HG03095 (cell line): Measurements from ENCODE around the gene RCAN1.
"Not testable (repeated sequence)": the region's sequence is repeated elsewhere in the genome, so short reads cannot be mapped to it uniquely, and the experiment has no call there.

ENCODE experiments used
- ATAC-seq: cut with Tn5 transposase; IDR thresholded peaks from one replicate; pipeline ENCODE4 v1.9.1; 2021; ENCODE audit warnings: moderate library complexity; ENCODE audit not compliant: unreplicated experiment

RCAN1 gene

DNA sequence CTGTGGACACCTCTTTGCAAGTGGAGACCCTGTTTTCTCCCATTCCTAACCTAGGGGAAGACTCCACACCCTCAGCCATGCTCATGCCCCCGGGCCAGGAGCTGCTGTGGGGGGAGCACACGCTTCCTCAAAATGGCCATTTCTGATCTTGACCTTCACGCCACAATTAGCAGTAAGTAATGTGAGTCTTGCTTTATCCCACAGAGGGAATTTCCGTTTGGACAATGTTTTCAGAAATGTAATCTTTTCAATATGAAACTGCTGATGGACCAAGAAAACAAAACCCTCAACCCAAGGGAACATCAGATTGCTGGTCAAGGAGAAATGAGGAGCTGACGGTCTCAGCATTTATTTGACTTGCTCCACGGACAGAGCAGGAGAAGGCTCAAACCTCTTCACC, 94.6 kb downstream of the RCAN1 start:
- ATAC-seq, result no peak

- no peak for ATAC-seq
These were observed 95.2 kb downstream of the RCAN1 start for GRCh38 chr21:34519694-34520093.

DNA sequence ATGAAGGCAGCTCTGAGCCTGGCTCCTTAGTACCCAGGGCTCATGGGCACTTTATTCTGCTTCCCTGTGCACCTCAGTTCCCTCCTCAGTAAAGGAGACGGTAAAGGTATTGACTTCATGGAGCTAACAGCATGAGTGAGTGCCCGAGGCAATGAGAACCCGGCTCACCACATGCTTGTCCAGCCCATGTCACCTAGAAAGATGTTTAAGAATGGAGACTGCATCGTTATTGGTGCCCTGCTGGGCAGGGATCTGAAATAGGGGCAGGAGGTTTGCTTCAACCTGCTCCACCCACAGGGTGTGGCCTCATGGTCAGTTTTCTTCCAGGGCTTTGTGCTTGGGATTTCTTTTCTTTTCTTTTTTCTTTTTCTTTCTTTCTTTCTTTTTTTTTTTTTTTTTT, 95.9 kb downstream of the RCAN1 start:
- ATAC-seq, result no peak

DNA sequence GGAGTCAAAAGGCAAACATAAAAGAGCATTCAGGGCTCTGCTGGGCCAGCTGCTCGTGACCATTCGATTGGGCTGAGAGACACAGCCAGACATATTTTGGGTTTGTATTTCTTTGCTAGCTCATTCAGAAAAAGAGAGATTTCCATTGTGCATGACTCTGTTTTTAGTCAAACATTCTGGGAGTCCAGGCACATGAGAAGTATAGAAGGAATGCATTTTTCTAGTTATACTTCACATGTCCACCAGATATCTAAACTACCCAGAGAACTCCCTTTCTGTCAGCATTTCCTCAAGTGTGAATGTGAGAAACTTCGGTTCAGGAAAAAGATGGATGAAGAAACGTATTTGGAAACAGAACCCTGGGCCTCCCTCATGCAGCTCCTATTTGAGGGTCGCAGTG, 96.6 kb downstream of the RCAN1 start:
- ATAC-seq, result no peak

- no peak for ATAC-seq
These were observed 97.2 kb downstream of the RCAN1 start for GRCh38 chr21:34517491-34518245.

DNA sequence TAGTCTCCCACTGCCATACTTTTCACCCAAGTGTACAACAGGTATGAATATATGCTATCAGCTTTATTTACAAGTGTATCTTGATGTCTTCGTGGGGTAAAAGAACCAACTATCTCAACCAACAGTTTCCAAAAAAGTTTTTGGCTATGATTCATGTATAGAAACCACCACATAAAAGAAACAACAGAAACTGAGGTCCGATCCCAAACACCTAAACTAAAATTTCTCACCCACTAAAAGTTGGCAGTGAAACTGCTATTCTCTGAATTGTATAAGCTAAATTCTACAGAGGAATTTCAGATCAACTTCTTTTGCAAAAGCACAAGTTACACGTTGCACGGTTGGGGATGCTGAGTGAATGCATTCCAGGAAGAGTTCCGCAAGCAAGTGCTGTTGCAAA, 97.9 kb downstream of the RCAN1 start:
- no peak for ATAC-seq

- ATAC-seq, result no peak
These were observed 100.3 kb downstream of the RCAN1 start for GRCh38 chr21:34514576-34515115.

DNA sequence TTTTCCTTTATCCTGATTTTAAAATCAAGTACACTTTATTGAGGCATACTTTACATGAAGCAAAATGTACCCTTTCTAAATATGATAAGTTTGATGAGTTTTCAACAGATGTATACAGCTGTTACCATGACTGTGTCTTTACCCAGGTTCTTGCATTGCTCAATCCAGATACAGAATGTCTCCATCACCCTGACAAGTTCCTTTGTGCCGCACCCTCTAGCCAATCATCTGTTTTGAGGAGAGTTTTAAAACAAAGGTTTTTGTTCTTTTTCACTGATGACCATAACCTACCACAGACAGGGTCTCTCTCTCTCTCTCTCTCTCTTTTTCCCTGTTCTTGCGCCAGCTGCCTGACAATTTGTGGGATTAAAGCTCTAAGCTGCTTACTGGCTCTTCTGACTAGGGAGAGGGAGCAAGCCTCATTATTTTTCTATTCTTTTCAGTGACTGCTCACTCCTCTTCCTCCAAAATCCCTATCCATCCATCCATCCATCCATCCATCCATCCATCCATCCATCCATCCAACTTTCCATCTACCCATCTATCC, 101.7 kb downstream of the RCAN1 start:
- ATAC-seq, result no peak

GRCh38 chr21:34511787-34512455, 103.0 kb downstream of the RCAN1 start, which contains the start of gene KCNE1:
TSS of gene KCNE1 (minus strand) at chr21:34512210. CDS start at chr21:34449634, 62,576 bp downstream.
- no peak for ATAC-seq

- ATAC-seq, result no peak
These were observed 103.7 kb downstream of the RCAN1 start for GRCh38 chr21:34511181-34511580.

DNA sequence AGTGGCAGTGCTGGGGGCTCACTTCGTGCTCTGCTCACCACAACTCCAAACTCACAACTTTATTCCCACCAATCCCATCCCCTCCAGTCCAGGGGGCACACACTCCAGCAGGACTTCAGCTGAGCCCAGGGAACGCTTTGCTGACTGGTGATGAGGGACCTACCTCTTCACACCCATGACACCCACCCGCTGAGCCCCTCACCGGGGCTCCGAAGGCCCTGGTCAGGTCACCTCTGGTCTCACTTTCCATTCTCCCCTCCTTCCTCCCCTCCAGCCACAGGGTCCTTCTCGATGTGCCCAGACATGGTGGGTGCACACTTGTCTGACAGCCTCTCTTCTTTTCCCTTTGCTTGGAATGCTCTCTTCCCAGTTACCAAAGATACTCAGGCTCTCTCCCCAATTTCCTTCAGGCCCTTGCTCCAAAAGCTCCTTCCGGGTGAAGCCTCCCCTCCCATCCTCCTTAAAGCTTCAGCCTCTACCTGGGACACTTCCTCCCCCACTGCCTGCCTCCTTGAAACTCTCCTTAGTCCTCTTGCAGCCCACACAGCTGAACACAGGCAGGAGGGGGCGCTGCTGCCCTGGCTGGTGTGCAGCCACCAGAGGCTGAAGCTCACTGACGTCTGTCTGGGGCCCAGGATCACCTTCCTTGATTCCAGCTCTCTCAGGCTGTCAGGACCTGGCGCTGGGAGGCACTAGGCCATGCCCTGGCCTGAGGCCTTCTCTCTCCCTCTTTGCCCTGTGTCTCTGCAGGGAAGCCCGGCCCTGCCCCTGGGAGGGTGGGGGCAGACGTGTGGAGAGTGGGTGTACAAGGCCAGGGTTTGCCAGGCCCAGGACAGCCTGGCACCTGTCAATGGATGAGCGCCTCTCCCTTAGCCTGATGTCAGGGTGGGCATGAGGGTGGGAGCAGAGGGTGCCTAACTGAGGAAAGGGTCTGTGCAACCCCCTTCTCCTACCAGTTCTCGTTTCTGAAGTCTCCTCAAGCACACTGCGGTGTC, 104.5 kb downstream of the RCAN1 start:
- peak; percentile 58 for ATAC-seq

GRCh38 chr21:34509151-34509550, 105.8 kb downstream of the RCAN1 start:
- ATAC-seq, result no peak

DNA sequence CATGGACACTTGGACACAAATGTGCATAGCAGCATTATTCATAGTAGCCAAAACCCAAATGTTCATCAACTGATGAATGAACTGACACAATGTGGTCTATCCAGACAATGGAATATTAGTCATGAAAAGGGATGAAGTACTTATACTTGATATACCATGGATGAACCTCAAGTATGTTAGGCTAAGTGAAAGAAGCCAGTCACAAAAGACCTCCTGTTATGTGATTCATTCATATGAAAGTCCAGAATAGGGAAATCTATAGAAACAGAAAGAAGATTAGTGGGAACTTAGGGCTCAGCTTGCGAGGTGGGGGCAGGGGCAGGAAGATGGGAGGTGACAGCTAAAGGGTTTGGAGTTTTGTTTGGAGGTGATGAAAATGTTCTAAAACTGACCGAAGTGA, 110.3 kb downstream of the RCAN1 start:
- no peak for ATAC-seq

DNA sequence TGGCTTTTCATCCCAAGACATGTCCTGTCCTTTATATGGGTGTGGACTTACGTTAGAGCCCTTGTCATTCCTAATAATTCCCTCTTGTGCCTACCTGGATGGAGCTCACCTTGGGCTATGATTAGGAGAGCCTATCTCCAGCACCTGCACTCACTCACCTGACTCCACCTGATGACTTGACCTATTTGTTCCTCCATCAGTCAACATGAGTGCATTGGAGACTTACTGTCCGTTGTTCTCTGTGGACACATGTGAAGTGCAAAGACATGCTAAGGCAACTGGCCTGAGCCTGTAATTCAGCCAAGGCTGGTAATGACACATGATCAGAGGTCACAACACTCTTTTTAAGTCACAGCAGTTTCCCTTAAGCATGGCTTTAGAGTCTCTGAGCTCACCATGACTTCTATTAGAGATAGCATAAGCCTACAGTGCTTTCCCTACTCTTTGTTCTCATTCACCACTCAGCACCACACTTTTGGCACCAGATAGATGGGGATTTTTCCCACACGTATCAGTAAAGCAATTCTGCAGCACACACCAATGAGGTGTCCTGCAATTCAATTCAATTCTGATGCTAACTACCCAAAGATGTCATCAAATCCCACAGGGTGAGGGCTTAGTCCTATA, 112.3 kb downstream of the RCAN1 start:
- ATAC-seq, result no peak

DNA sequence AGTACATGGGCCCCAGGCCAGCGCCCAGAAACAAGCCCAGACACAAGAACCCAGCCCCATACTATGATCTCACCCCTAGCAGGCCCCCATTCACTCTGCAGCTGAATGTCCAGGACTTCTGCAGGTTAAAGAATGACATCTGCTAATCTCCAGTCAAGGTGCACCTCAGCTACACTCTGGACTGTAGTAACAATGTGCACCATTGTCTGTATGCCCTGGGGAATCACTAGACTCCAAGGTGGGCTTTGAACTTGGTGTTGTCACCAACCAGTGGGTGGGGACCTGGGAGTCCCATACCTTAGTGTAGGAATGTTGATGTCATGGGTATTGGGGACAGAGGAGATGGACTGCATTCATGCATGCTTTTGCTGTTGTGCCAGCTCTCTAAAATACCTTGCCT, 113.2 kb downstream of the RCAN1 start:
- ATAC-seq, result no peak

GRCh38 chr21:34500191-34500590, 114.7 kb downstream of the RCAN1 start:
- ATAC-seq, result no peak

- no peak for ATAC-seq
These were observed 115.8 kb downstream of the RCAN1 start for GRCh38 chr21:34499116-34499515.

GRCh38 chr21:34498623-34499022, 116.3 kb downstream of the RCAN1 start:
- ATAC-seq, result no peak

GRCh38 chr21:34483854-34484253, 131.1 kb downstream of the RCAN1 start:
- ATAC-seq, result not testable (repeated sequence)

- ATAC-seq, result not testable (repeated sequence)
These were observed 131.5 kb downstream of the RCAN1 start for GRCh38 chr21:34483435-34483834.
